Endothelial cell of umbilical vein (primary cell): ENCODE measurements around the gene D2HGDH. TPM values are rescaled to one million over a fixed set of nuclear protein-coding genes. Genes with fewer than 3 reads are reported as not detected.

Experiments used
- BruUV-seq: library from RNA; stranded (reverse); fragments of 400-500 nt; replicated peaks from 2 replicates; lab custom pipeline; 2021; lab: Mats Ljungman, UMichigan
- CTCF ChIA-PET: fragments of 300-600, 350-600 bp; sonication (Branson Sonifier 250); formaldehyde crosslinking; loops from one replicate; lab custom pipeline; 2021; ENCODE audit warnings: antibody characterized with exemption, inconsistent platforms; lab: Charles Lee
- POLR2A ChIA-PET: fragments of 300-600, 350-600 bp; sonication (Branson Sonifier 250); formaldehyde crosslinking; loops from one replicate; lab custom pipeline; 2021; ENCODE audit warnings: antibody characterized with exemption, inconsistent platforms; lab: Charles Lee
- DNase-seq: peaks from one replicate; pipeline ENCODE4 v3.0.0-alpha.2; 2011; ENCODE audit warnings: low read depth, low spot score
- FAIRE-seq: peaks from 2 replicates; lab custom pipeline; 2011; peaks lifted over from hg19 to GRCh38; lab: Jason Lieb, UNC
- H2AFZ ChIP-seq: 2 replicates; pipeline ENCODE4 v1.6.0; 2012; ENCODE audit warnings: low read depth, low read length, control low read depth, inconsistent platforms
- H3K27ac ChIP-seq: 2 replicates; pipeline ENCODE4 v1.5.1; 2011; ENCODE audit warnings: low read depth, mild to moderate bottlenecking, control low read depth, low read length, moderate library complexity; ENCODE audit not compliant: insufficient read depth
- H3K27me3 ChIP-seq, 2 experiments: 2 replicates each; pipeline versions ENCODE4 v1.6.0 to v1.6.1; 2011; ENCODE audit warnings: low read length in 2 of 2, mixed read lengths in 1 of 2; ENCODE audit not compliant: control insufficient read depth in 2 of 2, insufficient read depth in 2 of 2
- H3K36me3 ChIP-seq, 2 experiments: 2 replicates in 1 of 2; 3 replicates in 1 of 2; pipeline ENCODE4 v1.5.1; 2011; ENCODE audit warnings: low read length in 2 of 2, mild to moderate bottlenecking in 1 of 2, moderate library complexity in 1 of 2; ENCODE audit not compliant: control insufficient read depth in 2 of 2, insufficient read depth in 2 of 2; ENCODE audit errors: extremely low read depth in 1 of 2
- H3K4me1 ChIP-seq: 3 replicates; pipeline ENCODE4 v1.5.1; 2011; ENCODE audit warnings: mild to moderate bottlenecking, low read length; ENCODE audit not compliant: control insufficient read depth, insufficient read depth; ENCODE audit errors: extremely low read depth
- H3K4me2 ChIP-seq: 2 replicates; pipeline ENCODE4 v1.6.1; 2011; ENCODE audit warnings: low read length, control low read depth, mixed read lengths; ENCODE audit not compliant: insufficient read depth
- H3K4me3 ChIP-seq, 3 experiments: fragments of 200-600 bp in 1 of 3; sonication (generic), shearing (Covaris generic) in 1 of 3; replicated peaks in 1 of 3; 2 replicates each; pipeline ENCODE4 v1.5.1; 2011 to 2016; ENCODE audit warnings: control low read depth in 3 of 3, low read length in 3 of 3, mild to moderate bottlenecking in 2 of 3, inconsistent platforms in 1 of 3, low read depth in 1 of 3, moderate library complexity in 1 of 3; ENCODE audit not compliant: insufficient read depth in 1 of 3
- H3K79me2 ChIP-seq: 2 replicates; pipeline ENCODE4 v1.6.0; 2012; ENCODE audit warnings: low read length, inconsistent platforms; ENCODE audit not compliant: control insufficient read depth, insufficient read depth
- H3K9ac ChIP-seq: replicated peaks from 2 replicates; pipeline ENCODE3; 2011; ENCODE audit warnings: low read length, control low read depth; ENCODE audit not compliant: insufficient read depth; ENCODE audit errors: extremely low read depth
- H3K9me1 ChIP-seq: replicated peaks from 3 replicates; pipeline ENCODE4 v1.6.0; 2011; ENCODE audit warnings: mild to moderate bottlenecking, low read length; ENCODE audit not compliant: control insufficient read depth, insufficient read depth; ENCODE audit errors: extremely low read depth
- H3K9me3 ChIP-seq: replicated peaks from 2 replicates; pipeline ENCODE4 v1.5.1; 2012; ENCODE audit warnings: low read length, inconsistent platforms; ENCODE audit not compliant: control insufficient read depth, insufficient read depth
- H4K20me1 ChIP-seq: replicated peaks from 2 replicates; pipeline ENCODE3; 2011; ENCODE audit warnings: mild to moderate bottlenecking, low read length; ENCODE audit not compliant: control insufficient read depth, insufficient read depth; ENCODE audit errors: extremely low read depth
- EZH2 ChIP-seq: IDR thresholded peaks from 2 replicates; pipeline ENCODE4 v1.6.1; 2012; ENCODE audit warnings: borderline replicate concordance, low read depth, mild to moderate bottlenecking, moderate library complexity, low read length, inconsistent platforms; ENCODE audit not compliant: severe bottlenecking
- FOS ChIP-seq: IDR thresholded peaks from 2 replicates; pipeline ENCODE4 v1.6.1; 2011; ENCODE audit warnings: mild to moderate bottlenecking, low read length, moderate library complexity, borderline replicate concordance; ENCODE audit not compliant: insufficient read depth
- GATA2 ChIP-seq: IDR thresholded peaks from 2 replicates; pipeline ENCODE4 v1.7.0; 2011; ENCODE audit warnings: low read depth, mild to moderate bottlenecking, moderate library complexity, mixed read lengths, low read length; ENCODE audit not compliant: insufficient read length, insufficient read depth
- JUN ChIP-seq: IDR thresholded peaks from 2 replicates; pipeline ENCODE4 v1.6.1; 2011; ENCODE audit warnings: borderline replicate concordance, low read depth; ENCODE audit not compliant: insufficient read length, insufficient read depth
- MYC ChIP-seq: IDR thresholded peaks from one replicate; pipeline ENCODE4 v1.6.1; 2011; ENCODE audit warnings: mild to moderate bottlenecking, low read depth, low read length
- POLR2A ChIP-seq: IDR thresholded peaks from 2 replicates; pipeline ENCODE4 v1.6.1; 2012; ENCODE audit warnings: low read depth, mild to moderate bottlenecking, control low read depth, low read length
- POLR2AphosphoS5 ChIP-seq: IDR thresholded peaks from 2 replicates; pipeline ENCODE4 v1.6.1; 2012; ENCODE audit warnings: low read depth, mild to moderate bottlenecking, control low read depth, low read length, moderate library complexity; ENCODE audit not compliant: insufficient read depth
- dilution Hi-C: fragments of 300-500 bp; cut with MboI; formaldehyde crosslinking; loops from one replicate; pipeline ENCODE4 v1.15.0; 2019; ENCODE audit warnings: low sequenced_read_pairs; ENCODE audit not compliant: extremely low pct_ligation_motif_present
- intact Hi-C: fragments of 100-400 bp; cut with micrococcal nuclease; formaldehyde crosslinking; loops from one replicate; pipeline ENCODE4 v1.10.0; 2022
- polyA plus RNA-seq, 4 experiments: library from polyadenylated mRNA; depleted of rRNA in 3 of 4; stranded (reverse) in 3 of 4; unstranded in 1 of 4; fragments of >200 nt; gene quantifications; 2 replicates each; pipeline versions ENCODE4 v1.2.1 to v1.2.3, GENCODE V29; 2011 to 2012; ENCODE audit warnings: missing spikeins in 1 of 4
- total RNA-seq: library from RNA; stranded (reverse); gene quantifications from 2 replicates; pipeline ENCODE4 v1.2.3, GENCODE V29; 2021
- TF ChIP-seq, protein P1 (sequence below): IDR thresholded peaks from 2 replicates; pipeline ENCODE4 v1.6.1; 2011; ENCODE audit not compliant: insufficient read depth, insufficient read length
- TF ChIP-seq, protein P2 (sequence below), 2 donors: IDR thresholded peaks; 1 replicate in 1 of 2; 2 replicates in 1 of 2; pipeline ENCODE4 v1.5.1; 2011; ENCODE audit warnings: low read length in 2 of 2, mild to moderate bottlenecking in 2 of 2, moderate library complexity in 2 of 2, control low read depth in 1 of 2, inconsistent platforms in 1 of 2, low read depth in 1 of 2; ENCODE audit not compliant: insufficient read depth in 1 of 2; ENCODE audit errors: extremely low read depth in 1 of 2

Gene D2HGDH
- total and polyA plus RNA-seq, 2 donors (not counting 3 experiments of a cell fraction or from before 2014, with no cell fraction given): 22.3 TPM

GRCh38 chr2:241815477-241816430 is 81.3 kb downstream of the D2HGDH start:
- no peaks in the 10 kb centered on the region for H3K27me3 ChIP-seq
- H3K4me3 ChIP-seq: no peak overlapping the region
- H3K4me1 ChIP-seq: peaks cover 3% of the 10 kb centered on the region
- no peak for DNase-seq
- no peaks in the 10 kb centered on the region for H3K9me1 ChIP-seq
- no peaks in the 10 kb centered on the region for H4K20me1 ChIP-seq
- TF ChIP-seq GATA2: no peak
- H3K27ac ChIP-seq: no peak overlapping the region
- FAIRE-seq: no peak
- H3K4me2 ChIP-seq: no peak overlapping the region
- no peaks in the 10 kb centered on the region for H3K79me2 ChIP-seq
- intact Hi-C loops (no loop called here), dilution Hi-C loops (no loop called here)
- no peak overlapping the region for H2AFZ ChIP-seq
- H3K9ac ChIP-seq: no peak overlapping the region
- BruUV-seq: no TSS peak
- H3K9me3 ChIP-seq: no peaks in the 10 kb centered on the region
- H3K36me3 ChIP-seq: no peaks in the 10 kb centered on the region
- ChIA-PET CTCF (no interaction called here), POLR2A (no interaction called here)

DNA sequence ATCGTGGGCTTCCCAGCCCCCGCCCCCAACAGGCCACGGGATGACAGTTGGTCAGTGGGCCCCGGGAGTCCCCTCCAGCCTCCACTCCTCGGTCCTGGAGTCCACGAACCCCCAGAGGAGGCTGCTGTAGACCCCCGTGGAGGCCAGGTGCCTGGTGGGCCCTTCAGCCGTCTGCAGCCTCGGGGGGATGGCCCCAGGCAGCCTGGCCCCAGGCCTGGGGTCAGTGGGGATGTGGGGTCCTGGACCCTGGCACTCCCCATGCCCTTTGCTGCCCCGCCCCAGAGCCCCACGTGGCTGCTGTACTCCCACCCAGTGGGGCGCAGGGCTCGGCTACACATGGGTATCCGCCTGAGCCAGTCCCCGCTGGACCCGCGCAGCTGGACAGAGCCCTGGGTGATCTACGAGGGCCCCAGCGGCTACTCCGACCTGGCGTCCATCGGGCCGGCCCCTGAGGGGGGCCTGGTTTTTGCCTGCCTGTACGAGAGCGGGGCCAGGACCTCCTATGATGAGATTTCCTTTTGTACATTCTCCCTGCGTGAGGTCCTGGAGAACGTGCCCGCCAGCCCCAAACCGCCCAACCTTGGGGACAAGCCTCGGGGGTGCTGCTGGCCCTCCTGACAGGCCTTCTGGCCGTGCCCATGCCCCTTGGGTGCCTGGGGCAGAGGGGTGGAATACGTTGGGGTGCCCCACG is 82.1 kb downstream of the D2HGDH start:
- H3K9me3 ChIP-seq: no peaks in the 10 kb centered on the region
- FAIRE-seq (no peak), DNase-seq (no peak)
- dilution Hi-C loops (no loop called here), intact Hi-C loops (no loop called here)
- peaks cover 3% of the 10 kb centered on the region for H3K4me1 ChIP-seq
- no peak overlapping the region for H3K9ac ChIP-seq
- H4K20me1 ChIP-seq: no peaks in the 10 kb centered on the region
- H3K4me3 ChIP-seq: no peak overlapping the region
- H2AFZ ChIP-seq: peak overlapping the region; percentile 69
- TF ChIP-seq, protein P1, sequence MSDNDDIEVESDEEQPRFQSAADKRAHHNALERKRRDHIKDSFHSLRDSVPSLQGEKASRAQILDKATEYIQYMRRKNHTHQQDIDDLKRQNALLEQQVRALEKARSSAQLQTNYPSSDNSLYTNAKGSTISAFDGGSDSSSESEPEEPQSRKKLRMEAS: no peak
- TF ChIP-seq, protein P2, sequence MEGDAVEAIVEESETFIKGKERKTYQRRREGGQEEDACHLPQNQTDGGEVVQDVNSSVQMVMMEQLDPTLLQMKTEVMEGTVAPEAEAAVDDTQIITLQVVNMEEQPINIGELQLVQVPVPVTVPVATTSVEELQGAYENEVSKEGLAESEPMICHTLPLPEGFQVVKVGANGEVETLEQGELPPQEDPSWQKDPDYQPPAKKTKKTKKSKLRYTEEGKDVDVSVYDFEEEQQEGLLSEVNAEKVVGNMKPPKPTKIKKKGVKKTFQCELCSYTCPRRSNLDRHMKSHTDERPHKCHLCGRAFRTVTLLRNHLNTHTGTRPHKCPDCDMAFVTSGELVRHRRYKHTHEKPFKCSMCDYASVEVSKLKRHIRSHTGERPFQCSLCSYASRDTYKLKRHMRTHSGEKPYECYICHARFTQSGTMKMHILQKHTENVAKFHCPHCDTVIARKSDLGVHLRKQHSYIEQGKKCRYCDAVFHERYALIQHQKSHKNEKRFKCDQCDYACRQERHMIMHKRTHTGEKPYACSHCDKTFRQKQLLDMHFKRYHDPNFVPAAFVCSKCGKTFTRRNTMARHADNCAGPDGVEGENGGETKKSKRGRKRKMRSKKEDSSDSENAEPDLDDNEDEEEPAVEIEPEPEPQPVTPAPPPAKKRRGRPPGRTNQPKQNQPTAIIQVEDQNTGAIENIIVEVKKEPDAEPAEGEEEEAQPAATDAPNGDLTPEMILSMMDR (IDR thresholded peaks at IDR 0.05; ENCODE audit: extremely low read depth in 1 of 2, insufficient read depth in 1 of 2, low read depth in 1 of 2, low read length in 2 of 2): no peak
- no peak for TF ChIP-seq MYC
- TF ChIP-seq FOS: no peak
- TF ChIP-seq EZH2: no peak
- TF ChIP-seq JUN: no peak
- TF ChIP-seq POLR2A: no peak
- TF ChIP-seq POLR2AphosphoS5: no peak
- TF ChIP-seq GATA2: no peak
- H3K27ac ChIP-seq: no peak overlapping the region
- H3K4me2 ChIP-seq: no peak overlapping the region
- POLR2A ChIA-PET: no interaction called here
- BruUV-seq: no TSS peak
- CTCF ChIA-PET: no interaction called here
- H3K36me3 ChIP-seq: no peaks in the 10 kb centered on the region
- no peaks in the 10 kb centered on the region for H3K27me3 ChIP-seq
- no peaks in the 10 kb centered on the region for H3K9me1 ChIP-seq
- no peaks in the 10 kb centered on the region for H3K79me2 ChIP-seq
